Measurements from ENCODE around the gene KCTD11.

GRCh38 chr17:7332111-7332510 lies 19.9 kb upstream of the KCTD11 start:
- TF ChIP-seq EZH2 (IDR thresholded peaks at IDR 0.05; ENCODE audit: insufficient read depth, poor library complexity, severe bottlenecking), result no peak
- TF ChIP-seq EZH2phosphoT487 (IDR thresholded peaks at IDR 0.05; ENCODE audit: insufficient read depth, low read depth), result no peak
